Bronchial epithelial cell (primary cell): Measurements from ENCODE around the gene DQX1. TPM values are rescaled to one million over a fixed set of nuclear protein-coding genes. Genes with fewer than 3 reads are reported as not detected.
"Not testable (repeated sequence)": the region's sequence is repeated elsewhere in the genome, so short reads cannot be mapped to it uniquely, and the experiment has no call there.

ENCODE experiments used
- DNase-seq: peaks from one replicate; pipeline ENCODE4 v3.0.0-alpha.2; 2010; ENCODE audit warnings: low read depth
- FAIRE-seq: peaks from 2 replicates; lab custom pipeline; 2011; peaks lifted over from hg19 to GRCh38; lab: Jason Lieb, UNC
- H3K27me3 ChIP-seq: 2 replicates; pipeline ENCODE4 v1.5.1; 2011; ENCODE audit warnings: low read length; ENCODE audit not compliant: control insufficient read depth, insufficient read depth
- H3K36me3 ChIP-seq: 2 replicates; pipeline ENCODE4 v1.5.1; 2011; ENCODE audit warnings: low read length; ENCODE audit not compliant: control insufficient read depth, insufficient read depth
- H3K4me3 ChIP-seq: 2 replicates; pipeline ENCODE4 v1.5.1; 2011; ENCODE audit warnings: mild to moderate bottlenecking, low read depth, low read length, control low read depth
- total RNA-seq: library from RNA; depleted of rRNA; stranded (reverse); fragments of >200 nt; gene quantifications from 2 replicates; pipeline ENCODE4 v1.2.1, GENCODE V29; 2014
- TF ChIP-seq, protein P1 (sequence below): IDR thresholded peaks from 2 replicates; pipeline ENCODE4 v1.5.1; 2011; ENCODE audit warnings: mild to moderate bottlenecking, moderate library complexity, low read length, control low read depth, inconsistent platforms; ENCODE audit not compliant: insufficient read depth, severe bottlenecking

The DQX1 gene
- total RNA-seq, 1 donor from 2014 or later: 1.6 TPM

DNA sequence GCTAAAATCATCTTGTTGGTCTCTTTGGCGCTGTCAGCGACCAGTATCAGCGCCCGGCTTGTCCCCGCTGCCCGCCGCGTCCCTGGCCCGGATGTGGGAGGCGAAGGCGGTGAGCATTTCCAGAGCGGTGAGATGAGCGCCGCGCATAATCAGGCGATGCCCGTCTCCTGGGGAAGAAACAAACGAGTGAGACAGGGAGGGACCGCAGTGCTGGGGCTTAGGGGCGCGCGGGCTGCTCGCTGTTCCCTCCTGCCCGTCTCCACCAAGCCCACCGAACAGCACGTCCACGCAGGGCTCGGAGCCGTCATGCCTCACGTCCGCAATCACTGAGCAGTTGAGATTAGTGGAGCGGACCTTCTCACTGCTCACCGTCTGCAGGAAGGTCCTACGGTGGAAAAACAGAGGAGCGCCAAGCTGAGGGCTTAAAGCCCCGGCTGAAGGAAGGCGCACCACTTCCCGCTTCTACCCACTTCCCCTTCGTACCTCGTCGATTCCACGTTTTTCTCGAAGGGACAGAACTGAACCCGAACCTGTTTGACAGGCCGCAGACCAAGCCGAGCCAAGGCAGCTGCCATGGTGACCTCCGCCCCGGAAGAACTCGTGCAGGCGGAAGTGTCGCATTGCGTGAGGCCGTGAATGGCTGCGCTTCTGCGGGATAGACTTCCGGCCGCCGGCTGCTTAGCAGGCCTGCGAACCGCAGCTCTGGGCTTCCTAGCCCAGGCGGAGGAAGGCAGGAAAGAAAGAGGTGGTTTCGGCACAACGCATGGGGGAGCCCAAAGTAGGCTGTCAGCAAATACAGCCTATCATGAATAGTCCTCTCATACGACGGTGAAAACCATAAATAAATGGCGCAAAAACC, 53.7 kb downstream of the DQX1 start, which contains the start of gene MRPL53:
Gene MRPL53, minus strand, starts transcription at position 595 of the 859 bp plus-strand sequence. Its CDS starts 20 bp downstream, at position 575.
- DNase-seq (peak; percentile 87), FAIRE-seq (no peak)
- no peaks in the 10 kb centered on the region for H3K27me3 ChIP-seq
- TF ChIP-seq, protein P1, sequence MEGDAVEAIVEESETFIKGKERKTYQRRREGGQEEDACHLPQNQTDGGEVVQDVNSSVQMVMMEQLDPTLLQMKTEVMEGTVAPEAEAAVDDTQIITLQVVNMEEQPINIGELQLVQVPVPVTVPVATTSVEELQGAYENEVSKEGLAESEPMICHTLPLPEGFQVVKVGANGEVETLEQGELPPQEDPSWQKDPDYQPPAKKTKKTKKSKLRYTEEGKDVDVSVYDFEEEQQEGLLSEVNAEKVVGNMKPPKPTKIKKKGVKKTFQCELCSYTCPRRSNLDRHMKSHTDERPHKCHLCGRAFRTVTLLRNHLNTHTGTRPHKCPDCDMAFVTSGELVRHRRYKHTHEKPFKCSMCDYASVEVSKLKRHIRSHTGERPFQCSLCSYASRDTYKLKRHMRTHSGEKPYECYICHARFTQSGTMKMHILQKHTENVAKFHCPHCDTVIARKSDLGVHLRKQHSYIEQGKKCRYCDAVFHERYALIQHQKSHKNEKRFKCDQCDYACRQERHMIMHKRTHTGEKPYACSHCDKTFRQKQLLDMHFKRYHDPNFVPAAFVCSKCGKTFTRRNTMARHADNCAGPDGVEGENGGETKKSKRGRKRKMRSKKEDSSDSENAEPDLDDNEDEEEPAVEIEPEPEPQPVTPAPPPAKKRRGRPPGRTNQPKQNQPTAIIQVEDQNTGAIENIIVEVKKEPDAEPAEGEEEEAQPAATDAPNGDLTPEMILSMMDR: no peak
- H3K4me3 ChIP-seq: peak within 1 kb of the TSS; percentile 84
- H3K36me3 ChIP-seq: peaks cover 6% of the 10 kb centered on the region

DNA sequence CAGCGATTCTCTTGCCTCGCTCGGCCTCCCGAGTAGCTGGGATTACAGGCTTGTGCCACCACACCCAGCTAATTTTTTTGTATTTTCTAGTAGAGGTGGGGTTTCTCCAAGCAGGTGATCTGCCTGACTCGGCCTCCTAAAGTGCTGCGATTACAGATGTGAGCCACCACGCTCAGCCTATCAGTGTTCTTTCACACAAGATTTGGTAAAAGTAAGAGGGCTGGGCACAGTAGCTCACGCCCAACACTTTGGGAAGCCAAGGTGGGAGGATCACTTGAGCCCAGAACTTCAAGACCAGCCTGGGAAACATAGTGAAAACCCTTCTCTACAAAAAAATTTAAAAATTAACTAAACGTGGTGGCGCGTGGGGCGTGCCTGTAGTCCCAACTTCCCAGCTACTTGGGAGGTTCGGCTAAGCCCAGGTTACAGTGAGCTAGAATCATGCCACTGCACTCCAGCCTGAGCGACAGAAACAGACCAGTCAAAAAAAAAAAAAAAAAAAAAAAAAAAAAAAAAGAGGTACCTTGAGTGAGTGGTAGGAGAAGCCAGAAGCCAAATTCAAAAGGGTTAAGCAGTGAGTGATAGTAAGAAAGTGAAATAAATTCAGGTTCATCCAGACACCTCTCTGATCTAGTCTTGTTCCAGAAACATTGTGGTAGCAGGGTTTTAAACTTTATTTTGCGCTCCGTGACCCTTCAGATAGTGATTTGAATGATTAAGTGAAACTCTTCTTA, 54.5 kb downstream of the DQX1 start:
- H3K36me3 ChIP-seq: peaks cover 4% of the 10 kb centered on the region
- H3K27me3 ChIP-seq: no peaks in the 10 kb centered on the region
- TF ChIP-seq, protein P1: no peak
- DNase-seq: no peak
- no peak for FAIRE-seq
- H3K4me3 ChIP-seq: peak overlapping the region; percentile 84

- H3K27me3 ChIP-seq, FAIRE-seq, DNase-seq, H3K4me3 ChIP-seq, H3K36me3 ChIP-seq: not testable (repeated sequence)
Measured at GRCh38 chr2:74470742-74471141, 55.3 kb downstream of the DQX1 start.

Other genes with a start within 250 kb of the DQX1 start
- under 0.01 and 0.90 TPM in 2 replicates for gene SLC4A5, start 182.8 kb downstream of the DQX1 start, total RNA-seq
- gene DCTN1, start 145.9 kb downstream of the DQX1 start, total RNA-seq: 65.8 and 79.8 TPM in 2 replicates
- 0.26 TPM in 2 replicates for gene C2orf81, start 104.6 kb downstream of the DQX1 start, total RNA-seq
- gene WDR54, start 104.5 kb downstream of the DQX1 start, total RNA-seq: 26.9 and 31.6 TPM in 2 replicates
- 22.1 and 24.1 TPM in 2 replicates for gene RTKN, start 84.3 kb downstream of the DQX1 start, total RNA-seq
- gene INO80B, start 71.1 kb downstream of the DQX1 start, total RNA-seq: 13.7 and 26.6 TPM in 2 replicates
- gene WBP1, start 67.8 kb downstream of the DQX1 start, total RNA-seq: 31.1 and 50.3 TPM in 2 replicates
- 49.5 and 50.6 TPM in 2 replicates for gene MOGS, start 60.8 kb downstream of the DQX1 start, total RNA-seq
- 45.6 and 57.9 TPM in 2 replicates for gene MRPL53, start 53.6 kb downstream of the DQX1 start, total RNA-seq
- gene CCDC142, start 43.2 kb downstream of the DQX1 start, total RNA-seq: 12.1 and 12.8 TPM in 2 replicates
- 5.8 and 6.8 TPM in 2 replicates for gene TTC31, start 43.1 kb downstream of the DQX1 start, total RNA-seq
- gene LBX2, start 26.6 kb downstream of the DQX1 start, total RNA-seq: 0.53 and 0.77 TPM in 2 replicates
- gene PCGF1, start 18.5 kb downstream of the DQX1 start, total RNA-seq: 35.5 and 41.5 TPM in 2 replicates
- not detected in 2 replicates for gene TLX2, start 11.8 kb downstream of the DQX1 start, total RNA-seq
- 176 and 198 TPM in 2 replicates for gene AUP1, start 3.5 kb upstream of the DQX1 start, total RNA-seq
- gene HTRA2, start 3.7 kb upstream of the DQX1 start, total RNA-seq: 29.1 and 67.7 TPM in 2 replicates
- 0.13 and 0.53 TPM in 2 replicates for gene LOXL3, start 27.7 kb upstream of the DQX1 start, total RNA-seq
- 0.51 and 1.1 TPM in 2 replicates for gene DOK1, start 28.5 kb upstream of the DQX1 start, total RNA-seq
- 0.53 and 1.0 TPM in 2 replicates for gene M1AP, start 122.1 kb upstream of the DQX1 start, total RNA-seq
- gene SEMA4F, start 128.0 kb upstream of the DQX1 start, total RNA-seq: 3.2 and 5.1 TPM in 2 replicates